IMR-90 (cell line): Measurements from ENCODE around the gene RASD2.

Source experiments
- BHLHE40 ChIP-seq: fragments of 150-350 bp; IDR thresholded peaks from 2 replicates; pipeline ENCODE4 v1.6.1; 2016; ENCODE audit warnings: mild to moderate bottlenecking, low read depth, low read length
- CEBPB ChIP-seq: IDR thresholded peaks from 2 replicates; pipeline ENCODE4 v1.6.1; 2012; ENCODE audit warnings: low read depth, low read length, improper control_type of control experiment
- CTCF ChIP-seq: conservative IDR thresholded peaks from 2 replicates; pipeline ENCODE4 v1.5.1; 2012; ENCODE audit warnings: mild to moderate bottlenecking, low read depth, low read length, improper control_type of control experiment
- FOS ChIP-seq: fragments of 150-350 bp; IDR thresholded peaks from 2 replicates; pipeline ENCODE4 v1.6.1; 2016; ENCODE audit warnings: low read depth, low read length
- MAFK ChIP-seq: IDR thresholded peaks from 2 replicates; pipeline ENCODE4 v1.6.1; 2012; ENCODE audit warnings: low read depth, low read length, improper control_type of control experiment
- MAZ ChIP-seq: IDR thresholded peaks from 2 replicates; pipeline ENCODE4 v1.6.1; 2012; ENCODE audit warnings: low read depth, mild to moderate bottlenecking, low read length, improper control_type of control experiment, moderate library complexity, borderline replicate concordance
- MXI1 ChIP-seq: IDR thresholded peaks from 2 replicates; pipeline ENCODE4 v1.6.1; 2012; ENCODE audit warnings: low read depth, mild to moderate bottlenecking, low read length, moderate library complexity, borderline replicate concordance
- POLR2A ChIP-seq: IDR thresholded peaks from 2 replicates; pipeline ENCODE4 v1.6.1; 2012; ENCODE audit warnings: mild to moderate bottlenecking, low read depth, low read length
- RAD21 ChIP-seq: IDR thresholded peaks from 2 replicates; pipeline ENCODE4 v1.6.1; 2012; ENCODE audit warnings: low read length, improper control_type of control experiment
- RFX5 ChIP-seq: IDR thresholded peaks from 2 replicates; pipeline ENCODE4 v1.8.0; 2012; ENCODE audit warnings: low read depth, mild to moderate bottlenecking, low read length, moderate library complexity
- SMC3 ChIP-seq: fragments of 150-350 bp; IDR thresholded peaks from 2 replicates; pipeline ENCODE4 v1.6.1; 2016; ENCODE audit warnings: low read depth, mild to moderate bottlenecking, antibody characterized with exemption, low read length, moderate library complexity
- TF ChIP-seq, protein P1 (sequence below): fragments of 150-350 bp; IDR thresholded peaks from 2 replicates; pipeline ENCODE4 v1.6.1; 2017; ENCODE audit warnings: mild to moderate bottlenecking, antibody characterized with exemption, low read length, low read depth

DNA sequence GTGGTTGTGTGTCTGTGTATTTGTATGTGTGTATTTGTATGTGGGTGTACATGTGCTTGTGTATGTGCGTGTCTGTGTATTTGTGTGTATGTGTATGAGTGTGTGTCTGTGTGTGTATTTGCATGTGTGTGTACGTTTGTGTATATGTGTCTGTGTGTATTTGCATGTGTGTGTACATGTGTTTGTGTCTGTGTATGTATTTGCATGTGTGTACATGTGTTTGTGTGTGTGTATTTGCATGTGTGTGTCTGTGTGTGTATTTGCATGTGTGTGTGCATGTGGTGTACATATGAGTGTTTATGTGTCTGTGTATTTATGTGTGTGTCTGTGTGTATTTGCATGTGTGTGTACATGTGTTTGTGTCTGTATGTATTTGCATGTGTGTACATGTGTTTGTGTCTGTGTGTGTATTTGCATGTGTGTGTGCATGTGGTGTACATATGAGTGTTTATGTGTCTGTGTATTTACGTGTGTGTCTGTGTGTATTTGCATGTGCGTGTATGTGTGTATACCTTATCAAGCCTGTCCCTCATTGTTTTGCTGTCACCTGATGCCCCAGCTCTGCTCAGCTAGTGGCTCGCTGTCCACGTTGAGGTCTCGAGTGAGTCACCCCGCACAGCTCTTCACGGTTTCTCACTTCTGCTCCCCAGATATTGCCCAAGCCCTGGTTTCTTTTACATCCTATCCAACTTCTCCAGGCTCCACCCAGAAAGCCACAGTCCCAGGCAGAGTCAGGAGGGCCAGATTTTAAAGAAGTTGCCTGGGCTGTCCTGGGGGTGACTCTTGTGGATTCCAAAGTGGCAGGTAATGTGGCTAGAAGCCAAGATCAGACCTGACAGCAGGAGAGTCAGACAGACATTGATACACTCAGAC lies 61.3 kb downstream of the RASD2 start:
- TF ChIP-seq CTCF: no peak
- no peak for TF ChIP-seq MXI1
- TF ChIP-seq BHLHE40: no peak
- no peak for TF ChIP-seq SMC3
- TF ChIP-seq POLR2A: no peak
- no peak for TF ChIP-seq MAZ
- no peak for TF ChIP-seq RAD21
- TF ChIP-seq MAFK: no peak
- TF ChIP-seq FOS: peak; percentile 22; the same call in 1 of the 2 replicates
- peak; percentile 82 for TF ChIP-seq CEBPB
- TF ChIP-seq RFX5: no peak
- TF ChIP-seq, protein P1, sequence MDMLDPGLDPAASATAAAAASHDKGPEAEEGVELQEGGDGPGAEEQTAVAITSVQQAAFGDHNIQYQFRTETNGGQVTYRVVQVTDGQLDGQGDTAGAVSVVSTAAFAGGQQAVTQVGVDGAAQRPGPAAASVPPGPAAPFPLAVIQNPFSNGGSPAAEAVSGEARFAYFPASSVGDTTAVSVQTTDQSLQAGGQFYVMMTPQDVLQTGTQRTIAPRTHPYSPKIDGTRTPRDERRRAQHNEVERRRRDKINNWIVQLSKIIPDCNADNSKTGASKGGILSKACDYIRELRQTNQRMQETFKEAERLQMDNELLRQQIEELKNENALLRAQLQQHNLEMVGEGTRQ: peak; percentile 43; the same call in 1 of the 2 replicates
